Measurements from ENCODE around the gene COL4A4. TPM values are rescaled to one million over a fixed set of nuclear protein-coding genes. Genes with fewer than 3 reads are reported as not detected.

Gene COL4A4
- total and polyA plus RNA-seq, 7 experiments from 2014 or later: 0.08 to 0.39 (median 0.19) TPM; not detected in 3

DNA sequence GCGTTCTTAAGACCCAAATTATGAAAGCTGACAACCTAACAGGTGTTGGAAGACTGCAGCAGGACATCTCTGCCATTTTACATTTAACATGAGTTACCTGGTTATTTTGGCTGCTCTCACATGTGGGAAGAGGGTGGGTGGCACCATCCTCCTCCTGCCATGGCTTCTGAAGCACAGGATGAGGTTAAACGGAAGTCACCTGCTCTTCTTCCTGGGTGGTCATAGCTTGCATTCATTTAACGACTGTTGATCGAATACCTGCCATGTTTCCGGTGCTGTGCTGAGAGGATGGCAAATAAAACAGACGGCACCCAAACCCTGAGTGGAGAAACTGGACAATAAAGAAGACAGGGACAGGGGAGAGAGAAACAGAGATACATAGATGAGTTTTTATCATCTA is 210.2 kb downstream of the COL4A4 start:
- no peaks in the 10 kb centered on the region for H3K27me3 Mint-ChIP-seq
- Histone ChIP-seq H3K4me3 (ENCODE audit: low read length) (no peak overlapping the region), H3K36me3 (ENCODE audit: control insufficient read depth in 2 of 3, insufficient read depth in 3 of 3, low read length in 3 of 3) (no peaks in the 10 kb centered on the region), H3K27me3 (ENCODE audit: control insufficient read depth in 2 of 2, insufficient read depth in 2 of 2, low read length in 2 of 2) (no peaks in the 10 kb centered on the region), H3K27ac (ENCODE audit: low read depth, low read length) (no peak overlapping the region), H3K9me3 (ENCODE audit: control insufficient read depth in 2 of 3, low read length in 3 of 3) (no peaks in the 10 kb centered on the region), H3K4me1 (ENCODE audit: control insufficient read depth in 2 of 2, insufficient read depth in 2 of 2, low read length in 2 of 2) (peaks cover 0 to 8% of the 10 kb centered on the region in 2 donors)
- intact Hi-C loops (cut with micrococcal nuclease): no loop called here
- peaks cover 6 to 41% (median 28%) of the 10 kb centered on the region in 7 donors for H3K4me1 Mint-ChIP-seq
- peak in 3 of 9 donors; percentile 8 to 16 (median 13) for DNase-seq
- peak overlapping the region in 2 of 9 donors; percentile 24 to 41 for H3K27ac Mint-ChIP-seq
- peaks cover 20 to 71% (median 55%) of the 10 kb centered on the region in 5 donors for H3K36me3 Mint-ChIP-seq
- CTCF ChIA-PET: interaction anchor here (0.6 kb wide), 1 partner anchor 704 kb away, joined by 3 read pairs; no protein-coding TSS in a partner anchor
- no peak for ATAC-seq
- POLR2A ChIA-PET: no interaction called here
- H3K4me3 Mint-ChIP-seq: peak overlapping the region in 9 of 10 donors; percentile 10 to 64 (median 41)
- H3K9me3 Mint-ChIP-seq: peaks cover 3 to 41% (median 14%) of the 10 kb centered on the region in 11 donors

DNA sequence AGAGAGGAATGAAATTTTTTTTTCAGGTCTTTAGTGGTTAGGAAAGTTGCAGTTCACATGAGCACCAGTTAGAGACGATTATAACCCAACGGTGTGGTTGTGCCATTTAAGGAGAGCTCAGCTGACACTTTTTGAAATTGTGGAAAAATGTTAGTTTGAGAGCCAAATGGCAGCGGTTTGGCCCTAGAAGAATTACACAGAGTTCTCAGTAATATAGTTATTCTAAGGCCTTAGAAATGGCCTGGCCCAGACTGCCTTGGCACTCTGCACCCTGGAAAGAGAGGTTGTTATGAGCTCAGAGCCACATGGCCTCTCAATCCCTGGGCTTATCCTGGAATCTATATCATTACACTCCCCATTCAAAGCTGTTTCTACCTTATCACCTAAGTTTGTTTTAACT is 210.8 kb downstream of the COL4A4 start:
- no peaks in the 10 kb centered on the region for H3K36me3 ChIP-seq (ENCODE audit: control insufficient read depth in 2 of 3, insufficient read depth in 3 of 3, low read length in 3 of 3)
- intact Hi-C loops (cut with micrococcal nuclease): no loop called here
- Mint-ChIP-seq H3K27me3 (no peaks in the 10 kb centered on the region), H3K4me3 (peak overlapping the region in 6 of 10 donors; percentile 3 to 60 (median 46)), H3K36me3 (peaks cover 20 to 69% (median 48%) of the 10 kb centered on the region in 5 donors), H3K4me1 (peaks cover 6 to 41% (median 28%) of the 10 kb centered on the region in 7 donors), H3K9me3 (peaks cover 2 to 35% (median 11%) of the 10 kb centered on the region in 11 donors), H3K27ac (peak overlapping the region in 1 of 9 donors; percentile 24)
- no peaks in the 10 kb centered on the region for H3K27me3 ChIP-seq (ENCODE audit: control insufficient read depth in 2 of 2, insufficient read depth in 2 of 2, low read length in 2 of 2)
- H3K4me1 ChIP-seq (ENCODE audit: control insufficient read depth in 2 of 2, insufficient read depth in 2 of 2, low read length in 2 of 2): peaks cover 0 to 8% of the 10 kb centered on the region in 2 donors
- POLR2A ChIA-PET: no interaction called here
- DNase-seq (no peak), ATAC-seq (no peak)
- no peak overlapping the region for H3K27ac ChIP-seq (ENCODE audit: low read depth, low read length)
- CTCF ChIA-PET: interaction anchor here (0.6 kb wide), 2 partner anchors 445 to 705 kb away, joined by 3 to 4 read pairs; no protein-coding TSS in a partner anchor
- H3K4me3 ChIP-seq (ENCODE audit: low read length): no peak overlapping the region
- no peaks in the 10 kb centered on the region for H3K9me3 ChIP-seq (ENCODE audit: control insufficient read depth in 2 of 3, low read length in 3 of 3)

Other genes starting within 250 kb of the COL4A4 start
- under 1 TPM in 2 of 5 experiments, not detected in 3; 0.13 to 0.69 TPM for gene COL4A3, start 419 bp upstream of the COL4A4 start, total RNA-seq
- not detected for gene COL4A3, start 419 bp upstream of the COL4A4 start, polyA plus RNA-seq
- gene MFF, start 161.0 kb upstream of the COL4A4 start, total RNA-seq: 10 to 100 TPM; 51.7 to 64.7 (median 61.8) TPM
- 100 to 1,000 TPM; 139 to 153 TPM for gene MFF, start 161.0 kb upstream of the COL4A4 start, polyA plus RNA-seq
- not detected for gene TM4SF20, start 215.1 kb upstream of the COL4A4 start, total RNA-seq
- gene TM4SF20, start 215.1 kb upstream of the COL4A4 start, polyA plus RNA-seq: under 1 TPM in 1 of 2 donors, not detected in 1; 0.09 TPM
- gene SCYGR1, start 223.7 kb upstream of the COL4A4 start, total RNA-seq: not detected
- not detected for gene SCYGR1, start 223.7 kb upstream of the COL4A4 start, polyA plus RNA-seq